Mononuclear cell (primary cell): Measurements from ENCODE around the gene FBXO31. TPM values are rescaled to one million over a fixed set of nuclear protein-coding genes. Genes with fewer than 3 reads are reported as not detected.
"Not testable (repeated sequence)": the region's sequence is repeated elsewhere in the genome, so short reads cannot be mapped to it uniquely, and the experiment has no call there.

ENCODE experiments used
- H3K27me3 ChIP-seq: 2 replicates; pipeline ENCODE4 v1.6.0; 2011; ENCODE audit warnings: low read length, control low read depth; ENCODE audit not compliant: insufficient read depth
- H3K4me1 ChIP-seq: 2 replicates; pipeline ENCODE4 v1.5.1; 2011; ENCODE audit warnings: mild to moderate bottlenecking, low read length, control low read depth; ENCODE audit not compliant: insufficient read depth
- H3K4me3 ChIP-seq: 2 replicates; pipeline ENCODE4 v1.5.1; 2011; ENCODE audit warnings: mild to moderate bottlenecking, low read length, moderate library complexity
- H3K9me3 ChIP-seq: 2 replicates; pipeline ENCODE4 v1.5.1; 2011; ENCODE audit warnings: low read depth, mild to moderate bottlenecking, control low read depth, low read length
- total RNA-seq: library from RNA; depleted of rRNA; stranded (reverse); fragments of >200 nt; gene quantifications from one replicate; pipeline ENCODE4 v1.2.3, GENCODE V29; 2012

The FBXO31 gene
- total RNA-seq, 1 donor = 17.3 TPM

GRCh38 chr16:87382023-87382785 is 1.4 kb downstream of the FBXO31 start:
- Histone ChIP-seq H3K4me1 (peaks cover 40% of the 10 kb centered on the region), H3K27me3 (no peaks in the 10 kb centered on the region), H3K9me3 (no peaks in the 10 kb centered on the region), H3K4me3 (no peak overlapping the region)

GRCh38 chr16:87380881-87381280 is 2.7 kb downstream of the FBXO31 start:
- H3K9me3 ChIP-seq = no peaks in the 10 kb centered on the region
- no peaks in the 10 kb centered on the region for H3K27me3 ChIP-seq
- H3K4me3 ChIP-seq = no peak overlapping the region
- peaks cover 36% of the 10 kb centered on the region for H3K4me1 ChIP-seq

- H3K4me3 ChIP-seq = no peak overlapping the region
- no peaks in the 10 kb centered on the region for H3K9me3 ChIP-seq
- H3K4me1 ChIP-seq = peaks cover 40% of the 10 kb centered on the region
- no peaks in the 10 kb centered on the region for H3K27me3 ChIP-seq
These were observed 3.2 kb downstream of the FBXO31 start for GRCh38 chr16:87380403-87380802.

GRCh38 chr16:87379312-87379752 is 4.2 kb downstream of the FBXO31 start:
- H3K4me3 ChIP-seq, H3K27me3 ChIP-seq, H3K9me3 ChIP-seq: not testable (repeated sequence)
- H3K4me1 ChIP-seq = peaks cover 35% of the 10 kb centered on the region

GRCh38 chr16:87376660-87377059 is 6.9 kb downstream of the FBXO31 start:
- Histone ChIP-seq H3K9me3 (no peaks in the 10 kb centered on the region), H3K4me1 (peaks cover 18% of the 10 kb centered on the region), H3K4me3 (no peak overlapping the region), H3K27me3 (peaks cover 3% of the 10 kb centered on the region)

GRCh38 chr16:87375426-87376135 is 8.0 kb downstream of the FBXO31 start:
- Histone ChIP-seq H3K9me3 (no peaks in the 10 kb centered on the region), H3K4me3 (no peak overlapping the region), H3K27me3 (peaks cover 6% of the 10 kb centered on the region), H3K4me1 (peaks cover 11% of the 10 kb centered on the region)

GRCh38 chr16:87374313-87374712 is 9.3 kb downstream of the FBXO31 start:
- H3K4me1 ChIP-seq = peaks cover 12% of the 10 kb centered on the region
- no peaks in the 10 kb centered on the region for H3K9me3 ChIP-seq
- H3K4me3 ChIP-seq = no peak overlapping the region
- H3K27me3 ChIP-seq = peaks cover 13% of the 10 kb centered on the region

- H3K27me3 ChIP-seq = peaks cover 23% of the 10 kb centered on the region
- H3K4me1 ChIP-seq = peaks cover 25% of the 10 kb centered on the region
These were observed 11.3 kb downstream of the FBXO31 start for GRCh38 chr16:87372305-87372704.

GRCh38 chr16:87371261-87371866 is 12.2 kb downstream of the FBXO31 start:
- Histone ChIP-seq H3K4me3 (no peak overlapping the region), H3K4me1 (peaks cover 25% of the 10 kb centered on the region), H3K27me3 (peaks cover 26% of the 10 kb centered on the region), H3K9me3 (no peaks in the 10 kb centered on the region)

More at GRCh38 chr16:87372305-87372704, 11.3 kb downstream of the FBXO31 start:
- H3K9me3 ChIP-seq = no peaks in the 10 kb centered on the region
- H3K4me3 ChIP-seq = no peak overlapping the region

GRCh38 chr16:87369796-87370719 is 13.5 kb downstream of the FBXO31 start:
- Histone ChIP-seq H3K4me3 (no peak overlapping the region), H3K9me3 (no peaks in the 10 kb centered on the region), H3K27me3 (peaks cover 26% of the 10 kb centered on the region), H3K4me1 (peaks cover 17% of the 10 kb centered on the region)

GRCh38 chr16:87369117-87369765 is 14.3 kb downstream of the FBXO31 start:
- Histone ChIP-seq H3K4me3 (no peak overlapping the region), H3K9me3 (no peaks in the 10 kb centered on the region), H3K27me3 (peaks cover 26% of the 10 kb centered on the region), H3K4me1 (peaks cover 21% of the 10 kb centered on the region)

GRCh38 chr16:87368029-87368770 is 15.4 kb downstream of the FBXO31 start:
- Histone ChIP-seq H3K27me3 (peaks cover 26% of the 10 kb centered on the region), H3K9me3 (no peaks in the 10 kb centered on the region), H3K4me3 (no peak overlapping the region), H3K4me1 (peaks cover 22% of the 10 kb centered on the region)

- Histone ChIP-seq H3K4me1 (peaks cover 22% of the 10 kb centered on the region), H3K4me3 (no peak overlapping the region), H3K27me3 (peaks cover 26% of the 10 kb centered on the region), H3K9me3 (no peaks in the 10 kb centered on the region)
These were observed 16.0 kb downstream of the FBXO31 start for GRCh38 chr16:87367529-87367928.
